HG03378 (cell line): ENCODE data around the gene DGLUCY.

Source experiments
- ATAC-seq: cut with Tn5 transposase; IDR thresholded peaks from one replicate; pipeline ENCODE4 v1.9.1; 2021; ENCODE audit warnings: mild to moderate bottlenecking, moderate library complexity; ENCODE audit not compliant: unreplicated experiment

DGLUCY gene

DNA sequence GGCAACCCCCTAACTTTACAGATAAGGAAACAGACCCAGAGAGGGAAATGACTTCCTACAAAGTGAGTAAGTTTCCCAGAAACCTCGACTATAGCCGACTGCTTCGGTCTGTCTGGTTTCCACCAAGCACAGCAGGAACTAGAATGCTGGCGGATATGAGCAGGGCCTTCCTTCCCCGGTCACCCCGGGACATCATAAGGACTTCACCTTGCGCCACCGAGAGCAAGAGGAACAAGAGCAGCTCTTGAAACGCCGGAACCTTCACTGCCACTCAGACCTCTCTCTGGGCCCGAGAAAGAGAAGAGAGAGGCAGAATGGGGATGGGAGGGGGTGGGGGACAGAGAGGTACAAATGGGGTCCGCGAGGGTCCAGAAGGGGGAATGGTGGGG, 160.0 kb downstream of the DGLUCY start:
- ATAC-seq = no peak

- no peak for ATAC-seq
Observed at GRCh38 chr14:91274796-91275195, 160.9 kb downstream of the DGLUCY start.
